HFFc6 (cell line): ENCODE results near the gene WDR27. TPM values are rescaled to one million over a fixed set of nuclear protein-coding genes. Genes with fewer than 3 reads are reported as not detected.

ENCODE experiments used
- DNase-seq: peaks from one replicate; pipeline ENCODE4 v3.0.0-alpha.2; 2018
- H3K27ac Mint-ChIP-seq: 2 replicates; pipeline ENCODE4 v1.8.0; 2020; ENCODE audit warnings: mild to moderate bottlenecking, mixed read lengths
- H3K27me3 Mint-ChIP-seq: 2 replicates; pipeline ENCODE4 v1.8.0; 2021; ENCODE audit warnings: mild to moderate bottlenecking, moderate library complexity, mixed read lengths; ENCODE audit not compliant: insufficient read depth
- H3K36me3 Mint-ChIP-seq: 2 replicates; pipeline ENCODE4 v1.8.0; 2021; ENCODE audit warnings: low read depth, mixed read lengths
- H3K4me1 Mint-ChIP-seq: 2 replicates; pipeline ENCODE4 v1.8.0; 2020; ENCODE audit warnings: low read depth, mixed read lengths
- H3K4me3 Mint-ChIP-seq: 2 replicates; pipeline ENCODE4 v1.8.0; 2020; ENCODE audit warnings: mild to moderate bottlenecking, moderate library complexity, mixed read lengths
- H3K9me3 Mint-ChIP-seq: 2 replicates; pipeline ENCODE4 v1.8.0; 2020; ENCODE audit warnings: mild to moderate bottlenecking, mixed read lengths
- total RNA-seq, 6 experiments: library from RNA; stranded (reverse); fragmentation: NEBNext Ultra II Directional; extraction: Animal tissue kit (Norgen Biotek cat#: 25700); gene quantifications; 2 replicates in 1 of 6; 3 replicates in 5 of 6; pipeline ENCODE4 v1.2.3, GENCODE V29; 2021
- TF ChIP-seq, protein P1 (sequence below): fragments of 200-600 bp; sonication (generic); IDR thresholded peaks from 2 replicates; pipeline ENCODE4 v1.5.0; 2021; ENCODE audit warnings: antibody characterized with exemption, mild to moderate bottlenecking

Gene WDR27
- total RNA-seq, 6 experiments from 2014 or later: 10.0 to 15.8 (median 12.1) TPM

DNA sequence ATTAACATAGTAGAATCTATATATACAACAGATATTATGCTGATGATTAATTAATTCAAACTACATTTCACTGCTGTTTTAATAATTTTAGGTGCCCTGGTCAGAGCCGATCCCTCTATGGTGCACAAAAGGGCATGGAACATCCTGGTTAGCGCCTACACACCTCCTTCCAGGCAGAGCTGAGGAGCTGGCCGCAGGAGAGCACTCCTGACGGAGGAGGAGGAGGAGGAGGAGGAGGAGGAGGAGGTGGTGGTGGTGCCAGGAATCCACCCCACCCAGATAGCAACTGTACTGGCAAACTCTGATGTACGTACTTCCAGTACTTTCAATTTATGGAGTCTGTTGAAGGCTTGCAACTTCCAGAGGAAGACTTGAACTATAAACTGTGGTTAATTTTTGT lies 244.1 kb downstream of the WDR27 start:
- H3K36me3 Mint-ChIP-seq: peaks cover 5% of the 10 kb centered on the region; the same call in 1 of the 2 replicates
- H3K4me3 Mint-ChIP-seq: no peak overlapping the region
- H3K27me3 Mint-ChIP-seq: peaks cover 2% of the 10 kb centered on the region
- TF ChIP-seq, protein P1, sequence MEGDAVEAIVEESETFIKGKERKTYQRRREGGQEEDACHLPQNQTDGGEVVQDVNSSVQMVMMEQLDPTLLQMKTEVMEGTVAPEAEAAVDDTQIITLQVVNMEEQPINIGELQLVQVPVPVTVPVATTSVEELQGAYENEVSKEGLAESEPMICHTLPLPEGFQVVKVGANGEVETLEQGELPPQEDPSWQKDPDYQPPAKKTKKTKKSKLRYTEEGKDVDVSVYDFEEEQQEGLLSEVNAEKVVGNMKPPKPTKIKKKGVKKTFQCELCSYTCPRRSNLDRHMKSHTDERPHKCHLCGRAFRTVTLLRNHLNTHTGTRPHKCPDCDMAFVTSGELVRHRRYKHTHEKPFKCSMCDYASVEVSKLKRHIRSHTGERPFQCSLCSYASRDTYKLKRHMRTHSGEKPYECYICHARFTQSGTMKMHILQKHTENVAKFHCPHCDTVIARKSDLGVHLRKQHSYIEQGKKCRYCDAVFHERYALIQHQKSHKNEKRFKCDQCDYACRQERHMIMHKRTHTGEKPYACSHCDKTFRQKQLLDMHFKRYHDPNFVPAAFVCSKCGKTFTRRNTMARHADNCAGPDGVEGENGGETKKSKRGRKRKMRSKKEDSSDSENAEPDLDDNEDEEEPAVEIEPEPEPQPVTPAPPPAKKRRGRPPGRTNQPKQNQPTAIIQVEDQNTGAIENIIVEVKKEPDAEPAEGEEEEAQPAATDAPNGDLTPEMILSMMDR: no peak
- H3K9me3 Mint-ChIP-seq: no peaks in the 10 kb centered on the region
- peaks cover 26% of the 10 kb centered on the region for H3K4me1 Mint-ChIP-seq
- no peak for DNase-seq
- H3K27ac Mint-ChIP-seq: no peak overlapping the region

DNA sequence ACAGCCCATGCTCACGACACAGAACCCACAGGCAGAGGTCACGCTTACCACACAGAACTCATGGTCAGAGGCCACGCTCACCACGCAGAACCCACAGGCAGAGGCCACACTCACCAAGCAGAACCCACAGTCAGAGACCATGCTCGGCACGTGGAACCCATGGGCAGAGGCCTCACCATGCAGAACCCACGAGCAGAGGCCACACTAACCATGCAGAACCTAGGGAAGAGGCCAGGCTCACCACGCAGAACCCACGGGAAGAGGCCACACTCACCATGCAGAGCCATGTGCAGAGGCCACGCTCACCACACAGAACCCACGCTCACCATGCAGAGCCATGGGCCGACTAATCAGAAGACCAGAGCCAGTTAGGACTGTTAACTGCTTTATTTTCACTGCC lies 245.0 kb downstream of the WDR27 start:
- no peak for DNase-seq
- TF ChIP-seq, protein P1: no peak
- H3K36me3 Mint-ChIP-seq: peaks cover 5% of the 10 kb centered on the region; the same call in 1 of the 2 replicates

DNA sequence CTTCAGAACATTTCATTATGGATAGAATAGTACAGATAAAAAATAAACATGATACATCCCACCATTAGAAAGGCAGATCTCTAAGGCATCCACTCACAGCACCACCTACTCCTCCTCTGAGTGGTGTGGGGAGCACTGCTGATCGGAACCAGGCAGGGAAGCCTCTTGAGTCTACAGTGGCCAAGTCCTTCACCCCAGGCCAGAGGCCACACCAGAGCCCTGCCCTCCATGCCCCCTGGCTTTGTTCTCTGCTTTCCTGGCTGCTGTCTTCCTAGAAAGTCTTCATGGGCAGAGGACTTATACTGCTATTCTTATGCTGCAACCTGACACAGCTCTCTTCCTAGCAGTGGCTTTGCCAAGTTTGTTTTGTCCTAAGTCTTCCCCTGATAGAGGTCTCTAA lies 246.4 kb downstream of the WDR27 start:
- no peak overlapping the region for H3K27ac Mint-ChIP-seq
- H3K4me3 Mint-ChIP-seq: no peak overlapping the region
- DNase-seq: no peak
- no peaks in the 10 kb centered on the region for H3K9me3 Mint-ChIP-seq
- H3K36me3 Mint-ChIP-seq: peaks cover 5% of the 10 kb centered on the region; the same call in 1 of the 2 replicates
- H3K27me3 Mint-ChIP-seq: no peaks in the 10 kb centered on the region; the same call in 1 of the 2 replicates
- H3K4me1 Mint-ChIP-seq: peaks cover 49% of the 10 kb centered on the region
- TF ChIP-seq, protein P1: no peak

More for the DNA sequence above, 245.0 kb downstream of the WDR27 start:
- no peaks in the 10 kb centered on the region for H3K9me3 Mint-ChIP-seq
- H3K27ac Mint-ChIP-seq: no peak overlapping the region
- H3K4me3 Mint-ChIP-seq: no peak overlapping the region
- peaks cover 36% of the 10 kb centered on the region for H3K4me1 Mint-ChIP-seq
- no peaks in the 10 kb centered on the region; the same call in 1 of the 2 replicates for H3K27me3 Mint-ChIP-seq

DNA sequence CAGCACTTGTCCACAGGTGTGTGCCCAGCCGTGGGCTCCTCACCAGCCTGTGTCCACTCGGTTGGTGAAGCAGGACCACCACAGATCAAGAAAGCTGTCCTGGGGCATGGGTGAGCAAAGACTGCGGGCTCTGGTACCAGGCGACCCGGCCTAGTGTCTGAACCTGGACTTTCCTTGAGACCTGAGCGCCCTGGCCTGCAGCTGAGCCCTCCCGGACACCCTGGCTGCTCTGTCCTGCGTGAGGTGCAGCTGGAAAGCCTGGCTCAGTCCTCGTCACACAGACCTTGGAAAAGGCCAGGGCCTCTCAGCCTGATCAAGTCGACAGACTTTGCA lies 247.0 kb downstream of the WDR27 start:
- H3K36me3 Mint-ChIP-seq: peaks cover 5% of the 10 kb centered on the region; the same call in 1 of the 2 replicates
- no peak for DNase-seq

DNA sequence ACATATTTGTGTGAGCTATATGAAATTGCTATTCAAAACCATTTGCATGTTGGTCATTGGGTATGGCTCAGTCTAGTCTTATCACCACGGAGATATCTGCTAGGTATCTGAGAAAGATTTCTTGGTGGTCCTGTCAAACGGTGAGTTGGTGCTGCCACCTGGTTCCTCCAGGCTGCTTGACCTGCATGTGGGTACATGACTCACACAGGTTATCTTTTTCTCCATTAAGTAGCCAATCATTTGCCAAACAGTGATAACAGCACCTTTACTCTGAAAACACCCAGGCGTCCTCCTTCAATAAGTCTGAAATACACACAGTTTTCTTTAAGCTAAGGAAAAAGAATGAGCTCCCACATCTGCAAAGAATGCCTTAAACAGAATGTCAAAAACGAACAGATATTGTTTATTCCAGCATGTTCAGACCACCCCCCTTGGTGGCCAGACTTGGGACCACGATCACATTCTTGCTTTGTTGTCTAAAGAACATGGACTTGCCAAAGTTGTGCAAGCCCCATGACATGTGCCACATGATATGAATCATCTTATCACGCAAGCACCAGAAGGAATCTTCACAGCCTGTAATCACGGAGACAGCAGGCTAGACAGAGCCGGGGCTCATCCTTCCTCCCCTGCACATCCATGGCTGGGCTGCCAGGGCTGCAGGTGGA lies 247.5 kb downstream of the WDR27 start:
- Mint-ChIP-seq H3K4me3 (peak overlapping the region; percentile 21; the same call in 1 of the 2 replicates), H3K36me3 (peaks cover 5% of the 10 kb centered on the region; the same call in 1 of the 2 replicates), H3K27ac (peak overlapping the region; percentile 71), H3K4me1 (peaks cover 50% of the 10 kb centered on the region), H3K9me3 (no peaks in the 10 kb centered on the region), H3K27me3 (no peaks in the 10 kb centered on the region; the same call in 1 of the 2 replicates)
- TF ChIP-seq, protein P1: peak; percentile 33; the same call in 1 of the 2 replicates
- peak; percentile 80 for DNase-seq

More for the DNA sequence above, 247.0 kb downstream of the WDR27 start:
- H3K27ac Mint-ChIP-seq: peak overlapping the region; percentile 71
- TF ChIP-seq, protein P1: no peak
- H3K9me3 Mint-ChIP-seq: no peaks in the 10 kb centered on the region
- H3K27me3 Mint-ChIP-seq: no peaks in the 10 kb centered on the region; the same call in 1 of the 2 replicates
- 0 out of 2 replicates have a peak overlapping the region, but pooled peaks have one; percentile 21 for H3K4me3 Mint-ChIP-seq
- peaks cover 50% of the 10 kb centered on the region for H3K4me1 Mint-ChIP-seq
